T-cell (primary cell): Measurements from ENCODE around the gene MVB12B. TPM values are rescaled to one million over a fixed set of nuclear protein-coding genes. Genes with fewer than 3 reads are reported as not detected.

ENCODE experiments used
- ATAC-seq, 4 experiments: fragments of 200-7000 bp in 3 of 4; fragments of 150-1000 bp in 1 of 4; cut with Tn5 transposase; replicated peaks in 1 of 4; 1 replicate in 3 of 4; 2 replicates in 1 of 4; pipeline ENCODE4 v1.10.0; 2021; ENCODE audit warnings: moderate library complexity in 3 of 4, mild to moderate bottlenecking in 2 of 4, moderate number of reproducible peaks in 1 of 4
- CTCF ChIA-PET, 2 donors: fragments of 300-600 bp; sonication (Branson Sonifier 250); formaldehyde crosslinking; loops; one replicate each; lab custom pipeline; 2022; ENCODE audit warnings: antibody characterized with exemption in 2 of 2; lab: Charles Lee
- POLR2A ChIA-PET, 2 donors: fragments of 300-600 bp; sonication (Branson Sonifier 250); formaldehyde crosslinking; loops; one replicate each; lab custom pipeline; 2022; ENCODE audit warnings: antibody characterized with exemption in 2 of 2; lab: Charles Lee
- DNase-seq, 35 experiments: peaks; one replicate each; pipeline versions ENCODE4 v3.0.0 to v3.0.0-alpha.2; 2013 to 2023
- H3K27ac ChIP-seq: one replicate; pipeline ENCODE4 v1.5.1; 2013; ENCODE audit warnings: low read length
- H3K27me3 ChIP-seq, 2 experiments: replicated peaks in 1 of 2; 1 replicate in 1 of 2; 2 replicates in 1 of 2; pipeline versions ENCODE4 v1.6.1 to v1.7.0; 2013; ENCODE audit warnings: low read length in 1 of 2, mixed read lengths in 1 of 2; ENCODE audit not compliant: control insufficient read depth in 2 of 2, insufficient read depth in 2 of 2; ENCODE audit errors: extremely low read depth in 1 of 2
- H3K36me3 ChIP-seq, 2 donors: 1 replicate in 1 of 2; 2 replicates in 1 of 2; pipeline versions ENCODE4 v1.6.1 to v1.7.0; 2013; ENCODE audit warnings: low read length in 1 of 2; ENCODE audit not compliant: control insufficient read depth in 2 of 2, insufficient read depth in 1 of 2; ENCODE audit errors: extremely low read depth in 1 of 2
- H3K4me1 ChIP-seq, 2 experiments: 1 replicate in 1 of 2; 2 replicates in 1 of 2; pipeline versions ENCODE4 v1.6.1 to v1.7.0; 2013; ENCODE audit warnings: low read length in 2 of 2, mixed read lengths in 1 of 2; ENCODE audit not compliant: insufficient read depth in 2 of 2, control insufficient read depth in 1 of 2; ENCODE audit errors: extremely low read depth in 1 of 2
- H3K4me3 ChIP-seq, 2 donors: 1 replicate in 1 of 2; 2 replicates in 1 of 2; pipeline versions ENCODE4 v1.5.1 to v1.7.0; 2013; ENCODE audit warnings: mild to moderate bottlenecking in 2 of 2, low read length in 1 of 2, moderate library complexity in 1 of 2; ENCODE audit not compliant: control insufficient read depth in 1 of 2; ENCODE audit errors: extremely low read depth in 1 of 2
- H3K9me3 ChIP-seq: 2 replicates; pipeline ENCODE4 v1.7.0; 2013
- H3K27ac Mint-ChIP-seq, 2 donors: one replicate each; pipeline ENCODE4 v1.8.0; 2020 to 2021; ENCODE audit warnings: mild to moderate bottlenecking in 2 of 2, mixed read lengths in 2 of 2
- H3K27me3 Mint-ChIP-seq, 2 donors: one replicate each; pipeline ENCODE4 v1.8.0; 2021 to 2022; ENCODE audit warnings: mixed read lengths in 2 of 2
- H3K36me3 Mint-ChIP-seq: one replicate; pipeline ENCODE4 v1.8.0; 2021; ENCODE audit warnings: mixed read lengths
- H3K4me1 Mint-ChIP-seq, 3 donors: one replicate each; pipeline ENCODE4 v1.8.0; 2020 to 2022; ENCODE audit warnings: mixed read lengths in 3 of 3, mild to moderate bottlenecking in 1 of 3
- H3K4me3 Mint-ChIP-seq, 3 donors: one replicate each; pipeline ENCODE4 v1.8.0; 2020 to 2022; ENCODE audit warnings: mild to moderate bottlenecking in 3 of 3, mixed read lengths in 3 of 3, moderate library complexity in 3 of 3
- H3K9me3 Mint-ChIP-seq, 3 donors: one replicate each; pipeline ENCODE4 v1.8.0; 2020 to 2022; ENCODE audit warnings: mixed read lengths in 3 of 3
- WGBS: methylation state at CpG from one replicate; pipeline ENCODE4 v1.1.5; 2013; ENCODE audit warnings: missing lambda C conversion rate; ENCODE audit not compliant: insufficient coverage; 5-methylcytosine and 5-hydroxymethylcytosine counted together
- total RNA-seq, 35 experiments: library from RNA in 6 of 35; stranded (reverse) in 6 of 35; fragments of 120-200 nt in 1 of 35; gene quantifications; one replicate each; pipeline versions ENCODE4 v1.2.1 to v1.2.4 and lab custom pipeline; 2013 to 2026

Gene MVB12B
- total RNA-seq, 5 donors from 2014 or later (not counting 1 experiment from before 2014, with no cell fraction given), result 8.2 to 25.2 (median 10.6) TPM

- Histone ChIP-seq H3K4me3 (no peak overlapping the region), H3K36me3 (no peaks in the 10 kb centered on the region), H3K27ac (no peak overlapping the region), H3K9me3 (no peaks in the 10 kb centered on the region), H3K4me1 (no peaks in the 10 kb centered on the region), H3K27me3 (no peaks in the 10 kb centered on the region)
- Mint-ChIP-seq H3K4me3 (no peak overlapping the region), H3K27me3 (no peaks in the 10 kb centered on the region), H3K9me3 (no peaks in the 10 kb centered on the region), H3K36me3 (peaks cover 3% of the 10 kb centered on the region), H3K27ac (no peak overlapping the region), H3K4me1 (peaks cover 0 to 5% (median 0%) of the 10 kb centered on the region in 3 donors)
- 90% methylated on average over 7 of the region's 7 CpGs for WGBS
- no peak for ATAC-seq
- ChIA-PET CTCF (no interaction called here), POLR2A (no interaction called here)
- no peak for DNase-seq
Observed at GRCh38 chr9:126459126-126459525, 132.5 kb downstream of the MVB12B start.

GRCh38 chr9:126459546-126459945 is 132.9 kb downstream of the MVB12B start:
- Mint-ChIP-seq H3K27me3 (no peaks in the 10 kb centered on the region), H3K4me3 (no peak overlapping the region), H3K9me3 (no peaks in the 10 kb centered on the region), H3K36me3 (peaks cover 3% of the 10 kb centered on the region), H3K4me1 (peaks cover 0 to 5% (median 0%) of the 10 kb centered on the region in 3 donors), H3K27ac (no peak overlapping the region)
- no peak overlapping the region for H3K4me3 ChIP-seq
- 97% methylated on average over 13 of the region's 16 CpGs for WGBS
- no peaks in the 10 kb centered on the region for H3K9me3 ChIP-seq
- no peaks in the 10 kb centered on the region for H3K4me1 ChIP-seq
- DNase-seq (no peak), ATAC-seq (no peak)
- ChIA-PET CTCF (no interaction called here), POLR2A (no interaction called here)
- H3K27me3 ChIP-seq, result no peaks in the 10 kb centered on the region
- no peaks in the 10 kb centered on the region for H3K36me3 ChIP-seq
- no peak overlapping the region for H3K27ac ChIP-seq

- DNase-seq (no peak), ATAC-seq (no peak)
- Mint-ChIP-seq H3K36me3 (peaks cover 3% of the 10 kb centered on the region), H3K4me3 (no peak overlapping the region), H3K4me1 (peaks cover 0 to 5% (median 2%) of the 10 kb centered on the region in 3 donors), H3K9me3 (no peaks in the 10 kb centered on the region), H3K27ac (no peak overlapping the region), H3K27me3 (no peaks in the 10 kb centered on the region)
- Histone ChIP-seq H3K27me3 (no peaks in the 10 kb centered on the region), H3K27ac (no peak overlapping the region), H3K4me3 (no peak overlapping the region), H3K9me3 (no peaks in the 10 kb centered on the region), H3K36me3 (no peaks in the 10 kb centered on the region), H3K4me1 (no peaks in the 10 kb centered on the region)
- WGBS, result 90% methylated on average over 11 of the region's 14 CpGs
- POLR2A ChIA-PET, result no interaction called here
- CTCF ChIA-PET, result no interaction called here
Observed at GRCh38 chr9:126459965-126460843, 133.6 kb downstream of the MVB12B start.

- ChIA-PET POLR2A (no interaction called here), CTCF (interaction anchor here (0.5 to 0.7 kb wide), 2 partner anchors 53 to 135 kb away, joined by 3 read pairs; no protein-coding TSS in a partner anchor)
- DNase-seq (no peak), ATAC-seq (no peak)
- 91% methylated on average over 3 of the region's 8 CpGs for WGBS
- no peaks in the 10 kb centered on the region for H3K9me3 ChIP-seq
- no peak overlapping the region for H3K4me3 ChIP-seq
- Mint-ChIP-seq H3K27ac (no peak overlapping the region), H3K4me3 (no peak overlapping the region), H3K27me3 (no peaks in the 10 kb centered on the region), H3K9me3 (no peaks in the 10 kb centered on the region), H3K36me3 (peaks cover 2% of the 10 kb centered on the region), H3K4me1 (peaks cover 0 to 5% (median 3%) of the 10 kb centered on the region in 3 donors)
- H3K27me3 ChIP-seq, result no peaks in the 10 kb centered on the region
- H3K4me1 ChIP-seq, result no peaks in the 10 kb centered on the region
- no peaks in the 10 kb centered on the region for H3K36me3 ChIP-seq
- no peak overlapping the region for H3K27ac ChIP-seq
Observed at GRCh38 chr9:126461029-126461428, 134.4 kb downstream of the MVB12B start.

GRCh38 chr9:126461608-126462007 is 135.0 kb downstream of the MVB12B start:
- ATAC-seq, result no peak
- Histone ChIP-seq H3K9me3 (no peaks in the 10 kb centered on the region), H3K27ac (no peak overlapping the region), H3K4me3 (no peak overlapping the region), H3K36me3 (no peaks in the 10 kb centered on the region), H3K27me3 (no peaks in the 10 kb centered on the region), H3K4me1 (no peaks in the 10 kb centered on the region)
- no peak for DNase-seq
- ChIA-PET POLR2A (no interaction called here), CTCF (interaction anchor here in 1 of 2 donors (0.7 kb wide), 1 partner anchor 135 kb away, joined by 3 read pairs; no protein-coding TSS in a partner anchor)
- H3K9me3 Mint-ChIP-seq, result no peaks in the 10 kb centered on the region
- no peaks in the 10 kb centered on the region for H3K36me3 Mint-ChIP-seq
- H3K4me3 Mint-ChIP-seq, result no peak overlapping the region
- 98% methylated on average over 5 of the region's 17 CpGs for WGBS
- H3K27ac Mint-ChIP-seq, result no peak overlapping the region
- no peaks in the 10 kb centered on the region for H3K27me3 Mint-ChIP-seq
- peaks cover 0 to 5% (median 3%) of the 10 kb centered on the region in 3 donors for H3K4me1 Mint-ChIP-seq

GRCh38 chr9:126462617-126463016 is 136.0 kb downstream of the MVB12B start:
- no peak overlapping the region for H3K27ac ChIP-seq
- Mint-ChIP-seq H3K4me3 (no peak overlapping the region), H3K4me1 (peaks cover 6 to 10% (median 9%) of the 10 kb centered on the region in 3 donors), H3K27ac (no peak overlapping the region), H3K27me3 (no peaks in the 10 kb centered on the region), H3K9me3 (no peaks in the 10 kb centered on the region), H3K36me3 (no peaks in the 10 kb centered on the region)
- POLR2A ChIA-PET, result no interaction called here
- no peaks in the 10 kb centered on the region for H3K36me3 ChIP-seq
- CTCF ChIA-PET, result no interaction called here
- H3K9me3 ChIP-seq, result no peaks in the 10 kb centered on the region
- peaks cover 0 to 3% of the 10 kb centered on the region in 2 experiments for H3K4me1 ChIP-seq
- 100% methylated on average over 1 of the region's 3 CpGs for WGBS
- ATAC-seq, result no peak
- no peak for DNase-seq
- no peak overlapping the region for H3K4me3 ChIP-seq
- no peaks in the 10 kb centered on the region for H3K27me3 ChIP-seq
